K562 (cell line): ENCODE data around the gene ADM2. TPM values are rescaled to one million over a fixed set of nuclear protein-coding genes. Genes with fewer than 3 reads are reported as not detected.

Experiments
- ATAC-seq: fragments of 200-7000 bp; cut with Tn5 transposase; 3 replicates; pipeline ENCODE4 v1.9.1; 2020; ENCODE audit warnings: moderate library complexity
- BruUV-seq: library from RNA; stranded (reverse); fragments of 400-500 nt; replicated peaks from 2 replicates; lab custom pipeline; 2021; lab: Mats Ljungman, UMichigan
- CTCF ChIA-PET: fragments of 300-600 bp; formaldehyde crosslinking; extraction: SDS; loops from one replicate; lab custom pipeline; 2021; ENCODE audit warnings: low intra/inter-chr PET ratio; lab: Yijun Ruan, JAX
- POLR2A ChIA-PET: fragments of 300-600, 350-650 bp; sonication (Branson Sonifier 250); formaldehyde crosslinking; extraction: SDS; loops from one replicate; lab custom pipeline; 2021; ENCODE audit warnings: antibody characterized with exemption, inconsistent platforms; lab: Yijun Ruan, JAX
- DNase-seq, 4 experiments: peaks; one replicate each; pipeline versions ENCODE4 v3.0.0 to v3.0.0-alpha.2; 2011 to 2018; ENCODE audit warnings: low spot score in 3 of 4, mixed read lengths in 3 of 4; ENCODE audit errors: extremely low read depth in 1 of 4
- FAIRE-seq: peaks from 2 replicates; lab custom pipeline; 2011; peaks lifted over from hg19 to GRCh38; lab: Jason Lieb, UNC
- H2AFZ ChIP-seq: 2 replicates; pipeline ENCODE4 v1.6.0; 2011; ENCODE audit warnings: low read depth, low read length, control low read depth, inconsistent platforms
- H3K27ac ChIP-seq: fragments of 200-600 bp; 3 replicates; pipeline ENCODE4 v1.8.0; 2011; ENCODE audit warnings: low read depth, mild to moderate bottlenecking, control low read depth, inconsistent platforms, low read length, moderate library complexity, mixed read lengths; ENCODE audit errors: extremely low read depth
- H3K27me3 ChIP-seq, 2 experiments: fragments of 300-600 bp in 1 of 2; 2 replicates in 1 of 2; 3 replicates in 1 of 2; pipeline versions ENCODE4 v1.6.0 to v1.8.0; 2011; ENCODE audit warnings: inconsistent platforms in 2 of 2, low read length in 2 of 2, mild to moderate bottlenecking in 1 of 2, mixed read lengths in 1 of 2, moderate library complexity in 1 of 2; ENCODE audit not compliant: control insufficient read depth in 2 of 2, insufficient read depth in 2 of 2
- H3K36me3 ChIP-seq: fragments of 300-600 bp; 3 replicates; pipeline ENCODE4 v1.8.0; 2011; ENCODE audit warnings: mild to moderate bottlenecking, low read length, inconsistent platforms; ENCODE audit not compliant: control insufficient read depth, insufficient read depth
- H3K4me1 ChIP-seq, 2 experiments: fragments of 200-600 bp in 1 of 2; replicated peaks in 1 of 2; 2 replicates in 1 of 2; 3 replicates in 1 of 2; pipeline versions ENCODE4 v1.5.1 to v1.8.0; 2011; ENCODE audit warnings: inconsistent platforms in 2 of 2, low read length in 2 of 2, mild to moderate bottlenecking in 1 of 2, mixed read lengths in 1 of 2, moderate library complexity in 1 of 2; ENCODE audit not compliant: control insufficient read depth in 2 of 2, insufficient read depth in 2 of 2
- H3K4me2 ChIP-seq: 2 replicates; pipeline ENCODE4 v1.6.1; 2011; ENCODE audit warnings: low read length, control low read depth, inconsistent platforms, mixed read lengths; ENCODE audit not compliant: insufficient read depth
- H3K4me3 ChIP-seq: fragments of 200-600 bp; sonication (generic), shearing (Covaris generic); 2 replicates; pipeline ENCODE4 v1.5.1; 2016; ENCODE audit warnings: control low read depth, inconsistent platforms
- H3K79me2 ChIP-seq: fragments of 200-600 bp; 3 replicates; pipeline ENCODE4 v1.8.0; 2011; ENCODE audit warnings: low read length, inconsistent platforms; ENCODE audit not compliant: control insufficient read depth, insufficient read depth
- H3K9ac ChIP-seq, 2 experiments: 2 replicates each; pipeline versions ENCODE4 v1.6.0 to v1.6.1; 2011; ENCODE audit warnings: low read depth in 2 of 2, low read length in 2 of 2, control low read depth in 1 of 2, inconsistent platforms in 1 of 2, mild to moderate bottlenecking in 1 of 2, mixed read lengths in 1 of 2; ENCODE audit not compliant: insufficient read depth in 1 of 2
- H3K9me1 ChIP-seq: one replicate; pipeline ENCODE4 v1.6.0; 2011; ENCODE audit warnings: inconsistent platforms, mild to moderate bottlenecking, low read length, moderate library complexity; ENCODE audit not compliant: control insufficient read depth, insufficient read depth
- H3K9me3 ChIP-seq: replicated peaks from 2 replicates; pipeline ENCODE4 v1.5.1; 2011; ENCODE audit warnings: low read depth, low read length, inconsistent platforms; ENCODE audit not compliant: control insufficient read depth, insufficient read depth
- H4K20me1 ChIP-seq: replicated peaks from 2 replicates; pipeline ENCODE4 v1.6.1; 2011; ENCODE audit warnings: low read length, inconsistent platforms, mixed read lengths; ENCODE audit not compliant: control insufficient read depth, insufficient read depth
- ARHGAP35 ChIP-seq: fragments of 450-650 bp; IDR thresholded peaks from 2 replicates; pipeline ENCODE4 v1.6.1; 2018; ENCODE audit not compliant: partially characterized antibody
- BRD9 ChIP-seq: fragments of 450-650 bp; IDR thresholded peaks from 2 replicates; pipeline ENCODE4 v1.6.1; 2018; ENCODE audit warnings: low read depth; ENCODE audit not compliant: partially characterized antibody
- IRF9 ChIP-seq: fragments of 450-650 bp; IDR thresholded peaks from 2 replicates; pipeline ENCODE4 v1.6.1; 2016; ENCODE audit warnings: missing biosample characterization, missing genetic modification characterization
- NFE2L1 ChIP-seq: fragments of 450-650 bp; IDR thresholded peaks from 2 replicates; pipeline ENCODE4 v1.6.1; 2016; ENCODE audit warnings: missing genetic modification characterization, low read depth, mild to moderate bottlenecking, missing compliant biosample characterization, moderate library complexity, borderline replicate concordance
- PRDM10 ChIP-seq: fragments of 450-650 bp; IDR thresholded peaks from 2 replicates; pipeline ENCODE4 v1.6.1; 2018; ENCODE audit not compliant: partially characterized antibody
- SIN3B ChIP-seq: fragments of 450-650 bp; IDR thresholded peaks from 2 replicates; pipeline ENCODE4 v1.6.1; 2017; ENCODE audit warnings: low read depth, mild to moderate bottlenecking, moderate library complexity
- USF1 ChIP-seq: sonication (generic); formaldehyde crosslinking; IDR thresholded peaks from 2 replicates; pipeline ENCODE4 v1.9.0; 2022; ENCODE audit warnings: mild to moderate bottlenecking, missing genetic modification reagents
- ZNF121 ChIP-seq: sonication (generic); formaldehyde crosslinking; conservative IDR thresholded peaks from 2 replicates; pipeline ENCODE4 v1.8.0; 2022; ENCODE audit warnings: missing genetic modification reagents
- WGBS: fragments of 100-300 bp; shearing (Covaris generic); methylation state at CpG from one replicate; pipeline ENCODE4 v1.1.6; 2016; ENCODE audit warnings: low coverage, mixed read lengths; ENCODE audit not compliant: insufficient coverage; ENCODE audit errors: missing lambda C conversion rate; 5-methylcytosine and 5-hydroxymethylcytosine counted together
- in situ Hi-C: fragments of 300-500 bp; cut with MboI; formaldehyde crosslinking; loops from 4 replicates; pipeline ENCODE4 v1.15.0; 2018; ENCODE audit warnings: inconsistent platforms, mixed read lengths
- intact Hi-C: fragments of 100-400 bp; cut with micrococcal nuclease; formaldehyde crosslinking; loops from 2 replicates; pipeline ENCODE4 v1.14.2; 2022
- polyA plus RNA-seq, 8 experiments: library from polyadenylated mRNA; depleted of rRNA in 4 of 8; stranded (reverse) in 5 of 8; unstranded in 3 of 8; fragments of >200 nt; fragmentation: Nextera tagmentation in 2 of 8; fragmentation: Illumina TruSeq in 1 of 8; extraction: Ambion mirVana in 2 of 8; extraction: Trizol in 1 of 8; gene quantifications; 2 replicates each; pipeline versions ENCODE4 v1.2.1 to v1.2.3, GENCODE V29; 2011 to 2014; ENCODE audit warnings: inconsistent platforms in 1 of 8, missing spikeins in 1 of 8
- total RNA-seq, 7 experiments: library from RNA; depleted of rRNA in 6 of 7; stranded (reverse); fragments of >200 nt in 6 of 7; fragmentation: Illumina TruSeq in 2 of 7; extraction: Trizol in 2 of 7; gene quantifications; 2 replicates each; pipeline versions ENCODE4 v1.2.1 to v1.2.3, GENCODE V29; 2011 to 2021; ENCODE audit warnings: low replicate concordance in 1 of 7

Gene ADM2
- total and polyA plus RNA-seq, 9 of the 15 experiments (the other 6 are each of a cell fraction or from before 2014, with no cell fraction given), result 0.11 to 5.1 (median 0.38) TPM

GRCh38 chr22:50435291-50436014 lies 45.9 kb upstream of the ADM2 start (continued):
- TF ChIP-seq ZNF121 (CRISPR knock-in tag) (no peak), PRDM10 (no peak)

- H3K27me3 ChIP-seq, result no peaks in the 10 kb centered on the region
- no peaks in the 10 kb centered on the region for H4K20me1 ChIP-seq
- CTCF ChIA-PET, result no interaction called here
- H3K36me3 ChIP-seq, result peaks cover 62% of the 10 kb centered on the region; the same call in 2 of the 3 replicates
- DNase-seq, result no peak
- TF ChIP-seq ARHGAP35 (no peak), NFE2L1 (no peak), SIN3B (no peak), BRD9 (no peak), IRF9 (tag) (no peak), USF1 (CRISPR knock-in tag) (no peak)
- TF ChIP-seq, all 486 proteins: peak for 0
- WGBS, result 96% methylated on average over 15 of the region's 37 CpGs
- H3K9me3 ChIP-seq, result no peaks in the 10 kb centered on the region
- intact Hi-C loops, result no loop called here
- peaks cover 0 to 5% of the 10 kb centered on the region in 2 experiments; a peak in 1 of 5 replicates for H3K4me1 ChIP-seq
- FAIRE-seq (no peak), ATAC-seq (no peak)
- no peak overlapping the region for H3K9ac ChIP-seq
- H3K4me2 ChIP-seq, result no peak overlapping the region
- H2AFZ ChIP-seq, result no peak overlapping the region
- no TSS peak for BruUV-seq
- POLR2A ChIA-PET, result interaction anchor here (0.9 to 1.2 kb wide), 2 partner anchors 10 to 15 kb away, joined by 5 read pairs; no protein-coding TSS in a partner anchor
- H3K79me2 ChIP-seq, result no peaks in the 10 kb centered on the region
- no peak overlapping the region for H3K4me3 ChIP-seq
- in situ Hi-C loops, result no loop called here
- no peaks in the 10 kb centered on the region for H3K9me1 ChIP-seq
- no peak overlapping the region for H3K27ac ChIP-seq
Measured at GRCh38 chr22:50436015-50436830, 45.1 kb upstream of the ADM2 start.
